Inferior parietal cortex (tissue), 1 donor: ENCODE measurements around the gene USP34.
A peak's percentile ranks its signal among the peaks of the same experiment; 100 is the strongest.
"Not testable (repeated sequence)": the region's sequence is repeated elsewhere in the genome, so short reads cannot be mapped to it uniquely, and the experiment has no call there.

Source experiments
- DNase-seq: peaks from one replicate; pipeline ENCODE4 v3.0.0-alpha.2; 2016; ENCODE audit errors: extremely low spot score

Gene USP34

DNA sequence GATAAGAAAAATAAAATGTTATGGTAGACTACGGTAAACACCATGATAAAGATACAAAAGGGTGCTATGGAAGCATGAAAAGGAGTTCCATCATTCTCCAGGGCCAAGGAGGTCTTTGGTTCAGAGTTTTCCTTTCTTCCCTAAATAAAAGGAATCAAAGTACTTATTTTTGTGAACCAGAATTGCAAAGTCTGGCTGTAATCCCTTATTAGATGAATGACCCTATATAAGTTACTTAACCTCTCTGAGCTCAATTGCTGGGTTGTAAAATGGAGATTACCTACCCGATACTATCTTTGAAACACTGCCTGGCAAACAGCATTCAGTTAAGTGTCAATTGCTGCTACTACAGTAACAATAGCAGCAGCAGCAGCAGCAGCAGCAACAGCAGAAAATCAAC lies 218.9 kb downstream of the USP34 start:
- DNase-seq, result no peak

DNA sequence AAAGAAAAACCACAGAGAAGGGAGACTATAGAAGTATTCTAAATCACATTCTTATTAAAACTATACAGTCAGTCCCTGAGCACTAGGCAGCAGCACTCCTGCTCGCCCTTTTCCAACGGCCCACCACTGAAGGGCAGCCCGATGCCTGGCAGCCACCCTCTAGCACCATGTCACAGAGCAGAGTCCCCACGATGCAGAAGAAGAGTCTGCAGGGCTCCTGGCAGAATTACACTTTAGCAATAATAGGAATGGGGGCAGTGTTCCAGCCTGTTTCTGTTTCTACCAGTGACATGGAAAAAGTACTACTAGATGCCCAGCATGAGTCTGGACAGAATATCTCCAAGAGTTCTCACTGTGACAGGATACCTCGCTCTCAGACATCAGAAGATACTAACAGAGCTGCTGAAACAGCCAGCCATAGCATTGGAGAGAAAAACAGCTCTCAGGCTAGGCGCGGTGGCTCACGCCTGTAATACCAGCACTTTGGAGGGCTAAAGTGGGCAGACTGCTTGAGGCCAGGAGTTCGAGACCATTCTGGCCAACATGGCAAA lies 221.3 kb downstream of the USP34 start:
- DNase-seq, result no peak

DNA sequence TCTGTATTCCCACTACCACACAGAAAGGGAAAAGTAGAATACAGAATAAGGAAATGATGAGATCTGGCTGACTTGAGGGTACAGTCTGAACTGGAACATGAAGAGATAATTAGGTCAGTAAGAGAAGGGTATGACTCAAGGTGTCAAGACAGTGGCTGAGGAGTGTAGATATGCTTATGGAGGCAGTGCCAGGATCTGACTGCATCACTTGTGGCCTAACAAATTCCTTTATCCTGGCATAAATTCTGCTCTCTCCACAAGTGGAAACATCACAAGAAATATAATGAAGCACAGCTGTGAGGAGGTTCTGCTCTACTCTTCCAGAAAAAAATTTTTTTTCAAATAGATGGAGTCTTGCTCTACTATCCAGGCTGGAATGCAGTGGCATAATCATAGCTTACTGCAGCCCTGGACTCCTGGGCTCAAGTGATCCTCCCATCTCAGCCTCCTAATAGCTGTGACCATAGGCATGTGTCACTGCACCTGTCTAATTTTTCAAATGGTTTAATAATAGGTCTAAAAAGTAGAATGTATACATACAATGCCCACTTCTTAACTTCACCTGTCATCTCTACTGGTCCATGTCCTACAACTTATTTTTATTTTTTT lies 223.6 kb downstream of the USP34 start:
- DNase-seq, result no peak

DNA sequence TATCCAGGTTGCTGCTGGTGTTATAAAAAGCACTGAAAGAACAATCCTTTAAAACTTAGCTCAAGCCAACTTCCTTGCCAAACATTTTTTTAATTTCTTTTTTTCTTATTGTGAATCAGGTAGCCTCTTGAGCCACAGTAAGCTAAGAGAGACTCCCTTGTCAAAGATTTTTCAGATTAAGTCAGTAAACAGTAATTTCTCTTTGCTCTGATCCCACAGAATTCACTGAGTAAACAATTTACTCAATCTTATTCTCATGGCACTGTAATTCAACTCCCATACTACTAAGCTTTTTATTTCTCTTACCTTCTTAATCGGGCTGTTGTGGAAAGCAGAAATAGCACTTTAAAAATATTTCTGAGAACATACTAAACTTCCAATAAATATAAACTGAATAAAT lies 226.2 kb downstream of the USP34 start:
- no peak for DNase-seq

DNA sequence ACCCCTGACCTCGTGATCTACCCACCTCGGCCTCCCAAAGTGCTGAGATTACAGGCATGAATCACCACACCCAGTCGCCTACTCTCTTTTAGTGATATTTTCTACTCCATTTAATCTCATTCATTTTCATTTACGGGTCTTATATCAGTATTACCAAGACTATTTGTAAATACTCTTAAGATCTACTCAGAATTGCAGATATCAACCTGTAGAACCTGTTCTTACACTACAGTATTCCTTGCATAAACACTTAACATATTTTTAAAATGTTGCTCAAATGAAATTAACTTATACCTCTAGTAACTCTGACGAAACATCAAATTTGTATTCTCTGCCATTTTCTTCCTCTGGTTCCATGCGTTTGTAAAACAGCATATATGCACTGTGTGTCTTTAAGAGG lies 229.6 kb downstream of the USP34 start:
- DNase-seq, result no peak

DNA sequence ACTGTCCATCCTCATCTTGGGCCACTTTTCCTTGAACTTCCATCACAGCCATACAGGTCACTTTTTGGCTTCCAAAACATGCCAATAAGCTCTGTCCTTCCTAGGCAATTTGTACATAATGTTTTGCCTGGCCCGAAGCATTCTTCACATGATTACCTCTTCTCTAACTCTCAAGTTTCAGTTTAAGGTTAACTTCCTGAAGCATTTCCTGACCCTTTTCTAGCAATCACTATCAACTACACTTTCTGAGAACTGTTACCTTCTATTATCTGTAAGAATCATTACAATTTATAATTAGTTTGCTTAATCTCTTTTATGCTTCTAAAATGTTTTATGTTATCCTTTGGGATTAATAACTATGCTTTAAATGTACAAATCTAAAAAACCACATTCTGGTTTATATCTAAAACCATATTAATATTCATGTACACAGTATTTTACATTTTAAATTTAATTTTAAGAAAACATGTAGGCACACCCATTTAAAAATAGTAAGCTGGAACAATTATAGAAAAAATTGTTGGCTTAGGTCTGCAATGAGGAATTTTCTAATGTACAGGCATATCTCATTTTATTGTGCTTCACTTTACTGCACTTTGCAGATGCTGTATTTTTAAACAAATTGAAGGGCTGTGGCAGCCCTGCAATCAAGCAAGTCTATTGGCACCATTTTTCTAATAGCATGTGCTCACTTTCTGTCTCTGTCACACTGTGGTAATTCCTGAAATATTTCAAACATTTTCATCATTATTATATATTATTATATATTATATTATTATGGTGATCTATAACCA lies 232.5 kb downstream of the USP34 start:
- no peak for DNase-seq

DNA sequence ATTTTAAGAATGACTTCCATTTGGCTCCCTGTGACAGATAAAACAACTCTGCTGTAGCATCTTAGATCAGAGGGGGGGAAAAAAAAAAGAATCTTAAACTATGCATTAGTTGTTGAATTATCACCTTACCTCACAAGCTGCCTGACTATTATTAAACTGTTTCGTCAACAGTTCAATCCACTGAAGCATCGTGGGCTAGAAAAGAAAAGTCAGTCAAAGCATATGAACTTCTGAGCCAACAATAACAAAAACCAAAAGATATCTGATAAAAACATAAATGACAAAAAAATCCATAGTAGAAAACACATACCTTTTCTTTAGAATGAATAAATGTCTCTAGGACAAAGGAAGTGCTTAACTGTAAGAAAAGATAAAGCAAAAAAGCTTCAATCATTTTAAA lies 235.2 kb downstream of the USP34 start:
- DNase-seq, result no peak

DNA sequence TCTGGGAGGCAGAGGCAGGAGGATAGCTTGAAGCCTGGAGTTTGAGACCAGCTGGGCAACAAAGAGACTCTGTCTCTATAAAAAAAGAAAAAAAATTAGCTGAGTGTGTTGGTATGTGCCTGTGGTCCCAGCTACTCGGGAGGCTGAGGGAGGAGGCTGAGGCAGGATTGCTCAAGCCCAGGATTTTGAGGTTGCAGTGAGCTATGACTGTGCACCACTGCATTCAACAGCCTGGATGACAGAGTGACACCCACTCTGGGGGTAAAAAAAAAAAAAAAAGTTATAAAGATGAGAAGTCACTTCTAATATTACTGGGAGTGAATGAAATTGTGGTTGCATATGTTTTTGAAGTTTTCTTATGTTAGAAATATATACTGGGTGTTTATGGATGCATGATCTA lies 237.3 kb downstream of the USP34 start:
- DNase-seq, result no peak

DNA sequence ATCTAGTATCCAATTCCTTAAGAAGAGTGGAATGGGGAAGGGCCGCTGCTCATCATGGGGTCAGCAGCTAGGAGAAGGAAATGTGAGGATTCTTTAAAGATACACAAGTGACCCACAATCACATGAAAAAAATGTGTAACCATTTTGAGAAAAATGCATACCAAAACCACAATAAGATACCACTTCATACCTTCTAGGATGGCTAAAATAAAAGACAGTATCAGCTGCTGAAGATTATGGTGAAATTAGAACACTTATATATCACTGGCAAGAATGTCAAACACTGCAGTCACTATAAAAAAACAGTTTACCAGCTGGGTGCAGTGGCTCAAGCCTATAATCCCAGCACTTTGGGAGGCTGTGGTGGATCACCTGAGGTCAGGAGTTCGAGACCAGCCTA lies 241.0 kb downstream of the USP34 start:
- no peak for DNase-seq

DNA sequence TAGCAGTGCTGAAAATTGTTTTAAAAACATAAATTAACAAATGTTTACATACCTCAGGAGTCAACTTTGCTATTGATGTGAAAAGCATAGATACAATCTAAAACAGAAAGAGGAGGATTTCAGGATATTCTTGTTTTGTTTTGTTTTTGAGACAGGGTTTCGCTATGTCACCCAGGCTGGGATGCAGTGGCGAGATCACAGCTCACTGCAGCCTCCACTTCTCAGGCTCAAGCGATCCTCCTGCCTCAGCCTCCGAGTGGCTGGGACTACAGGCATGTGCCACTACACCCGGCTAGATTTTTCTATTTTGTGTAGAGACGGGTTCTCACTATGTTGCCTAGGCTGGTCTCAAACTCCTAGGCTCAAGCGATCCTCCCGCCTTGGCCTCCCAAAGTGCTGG lies 248.3 kb downstream of the USP34 start:
- DNase-seq, result no peak

DNA sequence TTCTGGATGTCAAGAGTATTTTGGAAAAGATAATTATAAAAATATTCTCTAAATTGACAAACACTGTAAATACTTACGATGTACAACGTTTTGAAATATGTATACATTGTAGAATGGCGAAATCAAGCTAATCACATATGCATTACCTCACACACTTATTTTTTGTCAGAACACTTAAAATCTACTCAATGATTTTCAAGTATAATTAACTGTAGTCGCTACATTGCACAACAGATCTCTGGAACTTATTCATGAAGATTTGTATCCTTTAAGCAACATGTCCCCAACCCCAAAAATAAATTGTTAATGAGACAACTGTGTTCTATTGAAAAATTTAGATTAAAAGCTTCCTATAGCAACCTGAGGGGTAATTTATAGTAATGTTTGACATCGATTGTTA lies 249.1 kb downstream of the USP34 start:
- DNase-seq, result no peak

DNA sequence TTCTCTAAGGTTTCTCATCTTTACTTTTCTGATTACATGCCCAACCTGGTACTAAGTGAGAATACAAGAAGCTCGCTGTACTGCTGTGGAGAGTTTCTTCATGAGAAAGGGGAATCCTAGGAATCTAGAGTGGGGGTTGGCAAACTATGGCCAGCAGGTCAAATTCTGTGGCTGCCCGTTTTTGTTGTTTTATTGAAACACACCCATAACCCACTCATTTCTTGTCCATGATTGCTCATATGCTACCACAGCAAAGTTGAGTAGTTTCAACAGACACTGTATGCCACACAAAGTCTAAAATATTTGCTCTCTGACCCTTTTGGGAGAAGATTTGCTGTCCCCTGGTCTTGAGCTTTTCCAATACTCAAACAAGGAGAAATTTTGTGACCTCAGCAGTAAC lies 250.1 kb downstream of the USP34 start:
- no peak for DNase-seq

DNA sequence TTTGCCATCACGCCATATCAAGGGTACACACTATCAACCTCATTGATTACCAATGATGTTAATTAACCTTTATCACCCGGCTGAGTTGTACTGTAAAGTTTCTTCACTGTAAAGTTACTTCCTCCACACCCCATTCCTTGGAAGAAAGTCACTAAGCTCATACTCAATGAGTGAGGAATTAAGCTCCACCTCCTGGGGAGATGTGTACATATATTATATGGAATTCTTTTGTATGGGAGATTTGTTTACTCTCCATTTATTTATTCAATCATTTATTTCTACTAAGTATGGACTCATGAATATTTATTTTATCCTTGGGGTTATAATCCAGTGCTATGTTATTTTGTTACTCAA lies 252.1 kb downstream of the USP34 start:
- no peak for DNase-seq

DNA sequence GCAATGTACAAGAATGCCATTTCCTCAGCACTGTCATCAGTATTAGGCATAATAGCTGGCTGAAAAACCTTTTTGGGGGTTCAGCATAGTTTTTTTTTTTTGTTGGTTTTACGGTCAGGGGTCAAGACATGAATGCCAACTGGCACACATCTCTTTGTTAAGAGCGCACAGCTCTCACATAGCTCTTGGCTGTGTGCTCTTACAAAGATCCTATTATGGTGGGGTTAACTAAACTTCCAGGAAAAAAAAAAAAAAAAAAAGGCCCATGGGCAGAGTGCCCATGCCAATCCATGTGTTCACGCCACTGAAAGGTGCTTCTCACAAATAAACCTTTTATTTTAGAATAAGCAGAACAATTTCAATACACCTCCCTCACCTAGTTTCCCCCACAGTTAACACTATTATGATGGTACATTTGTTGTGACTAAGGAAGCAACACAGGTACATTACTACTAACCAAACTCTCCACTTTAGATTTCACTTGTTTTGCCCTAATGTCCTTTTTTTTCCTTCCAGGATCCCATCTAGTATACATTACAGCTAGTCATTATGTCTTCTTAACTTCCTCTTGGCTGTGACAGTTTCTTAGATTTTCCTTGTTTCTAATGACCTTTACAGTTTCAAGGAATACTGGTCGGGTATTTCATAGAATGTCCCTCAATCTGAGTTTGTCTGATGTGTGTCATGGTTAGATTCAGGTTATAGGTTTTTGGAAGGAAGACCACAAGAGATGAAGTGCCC lies 252.6 kb downstream of the USP34 start:
- no peak for DNase-seq

DNA sequence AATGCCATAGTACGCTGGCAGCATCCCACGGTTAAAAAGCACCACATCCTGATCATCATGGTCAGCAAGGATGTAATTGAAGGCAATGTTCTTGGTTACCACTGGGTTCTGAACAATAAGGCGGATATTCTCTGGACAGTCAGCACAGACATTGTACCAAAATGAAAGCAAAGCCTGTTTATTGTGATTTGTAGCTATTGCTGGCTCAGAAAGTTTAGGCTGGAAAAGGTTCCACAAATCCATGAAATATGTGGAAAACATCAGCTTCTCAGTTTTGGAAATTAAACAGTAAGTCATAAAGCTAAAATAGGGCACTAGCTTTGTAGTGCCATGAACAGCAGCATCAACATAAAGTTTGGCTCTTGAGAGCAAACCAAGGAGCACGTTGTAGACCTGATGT lies 256.7 kb downstream of the USP34 start:
- DNase-seq, result peak; percentile 23

DNA sequence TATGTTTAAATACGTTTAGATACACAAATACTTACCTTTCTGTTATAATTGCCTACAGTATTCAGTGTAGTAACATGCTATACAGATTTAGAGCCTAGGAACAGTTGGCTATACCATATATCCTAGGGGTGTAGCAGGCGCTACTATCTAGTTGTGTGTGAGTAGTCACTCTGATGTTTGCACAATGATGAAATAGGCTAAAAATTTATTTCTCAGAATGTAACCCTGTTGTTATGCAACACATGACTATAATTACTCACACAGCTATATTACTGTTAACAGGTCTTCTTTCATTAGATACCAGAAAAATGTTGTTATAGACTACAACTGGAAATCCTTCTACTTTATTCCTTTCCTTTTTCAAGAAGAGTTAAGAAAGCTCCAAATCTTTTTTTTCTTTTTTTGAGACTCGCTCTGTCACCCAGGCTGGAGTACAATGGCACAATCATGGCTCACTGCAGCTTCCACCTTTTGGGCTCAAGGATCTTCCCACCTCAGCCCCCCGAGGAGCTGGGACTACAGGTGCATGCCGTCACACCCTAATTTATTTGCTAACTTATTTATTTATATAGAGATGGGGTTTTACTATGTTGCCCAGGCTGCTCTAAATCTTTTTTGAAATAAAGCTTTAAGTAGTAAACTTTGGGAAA lies 260.4 kb downstream of the USP34 start:
- DNase-seq, result no peak

DNA sequence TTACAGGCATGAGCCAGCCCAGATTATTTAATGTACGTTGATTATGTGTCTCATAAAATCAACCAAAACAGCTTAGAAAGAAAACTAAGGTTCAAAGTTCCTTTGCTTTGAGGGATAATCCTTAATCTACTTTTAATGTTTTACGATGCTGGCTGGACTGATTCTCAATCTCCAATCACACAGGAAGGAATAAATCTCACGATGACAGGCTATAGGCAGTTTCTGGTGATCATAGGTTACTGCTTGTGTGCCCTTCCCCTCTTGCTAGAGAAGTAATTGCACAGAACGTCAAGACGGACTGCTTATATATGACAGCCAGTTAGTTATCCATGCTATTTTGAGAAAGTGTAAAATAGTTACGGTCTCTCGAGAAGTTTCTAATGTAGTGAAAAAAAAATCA lies 265.8 kb downstream of the USP34 start:
- DNase-seq, result no peak

DNA sequence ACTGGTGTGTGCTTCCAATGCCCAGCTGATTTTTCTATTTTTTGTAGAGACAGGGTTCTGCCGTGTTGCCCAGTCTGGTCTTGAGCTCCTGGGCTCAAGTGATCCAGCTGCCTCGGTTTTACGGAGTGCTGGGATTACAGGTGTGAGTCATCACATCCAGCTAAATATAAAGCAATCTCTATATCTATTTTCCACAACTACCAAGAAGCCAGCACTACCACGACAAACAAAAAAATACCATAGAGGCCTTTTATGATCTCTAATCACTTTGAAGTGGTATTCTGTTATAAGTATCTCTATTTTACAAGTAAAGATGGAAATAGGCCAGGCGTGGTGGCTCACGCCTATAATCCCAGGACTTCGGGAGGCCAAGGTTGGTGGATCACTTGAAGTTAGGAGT lies 274.2 kb downstream of the USP34 start:
- no peak for DNase-seq

DNA sequence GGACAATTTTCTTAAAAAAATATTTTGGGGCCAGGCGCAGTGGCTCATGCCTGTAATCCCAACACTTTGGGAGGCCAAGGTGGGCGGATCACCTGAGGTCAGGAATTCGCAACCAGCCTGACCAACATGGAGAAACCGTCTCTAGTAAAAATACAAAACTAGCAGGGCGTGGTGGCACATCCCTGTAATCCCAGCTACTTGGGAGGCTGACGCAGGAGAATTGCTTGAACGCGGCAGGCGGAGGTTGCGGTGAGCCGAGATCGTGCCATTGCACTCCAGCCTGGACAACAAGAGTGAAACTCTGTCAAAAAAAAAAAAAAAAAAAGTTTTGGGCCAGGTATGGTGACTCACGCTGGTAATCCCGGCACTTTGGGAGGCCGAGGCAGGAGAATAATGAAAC lies 276.2 kb downstream of the USP34 start:
- DNase-seq, result not testable (repeated sequence)

DNA sequence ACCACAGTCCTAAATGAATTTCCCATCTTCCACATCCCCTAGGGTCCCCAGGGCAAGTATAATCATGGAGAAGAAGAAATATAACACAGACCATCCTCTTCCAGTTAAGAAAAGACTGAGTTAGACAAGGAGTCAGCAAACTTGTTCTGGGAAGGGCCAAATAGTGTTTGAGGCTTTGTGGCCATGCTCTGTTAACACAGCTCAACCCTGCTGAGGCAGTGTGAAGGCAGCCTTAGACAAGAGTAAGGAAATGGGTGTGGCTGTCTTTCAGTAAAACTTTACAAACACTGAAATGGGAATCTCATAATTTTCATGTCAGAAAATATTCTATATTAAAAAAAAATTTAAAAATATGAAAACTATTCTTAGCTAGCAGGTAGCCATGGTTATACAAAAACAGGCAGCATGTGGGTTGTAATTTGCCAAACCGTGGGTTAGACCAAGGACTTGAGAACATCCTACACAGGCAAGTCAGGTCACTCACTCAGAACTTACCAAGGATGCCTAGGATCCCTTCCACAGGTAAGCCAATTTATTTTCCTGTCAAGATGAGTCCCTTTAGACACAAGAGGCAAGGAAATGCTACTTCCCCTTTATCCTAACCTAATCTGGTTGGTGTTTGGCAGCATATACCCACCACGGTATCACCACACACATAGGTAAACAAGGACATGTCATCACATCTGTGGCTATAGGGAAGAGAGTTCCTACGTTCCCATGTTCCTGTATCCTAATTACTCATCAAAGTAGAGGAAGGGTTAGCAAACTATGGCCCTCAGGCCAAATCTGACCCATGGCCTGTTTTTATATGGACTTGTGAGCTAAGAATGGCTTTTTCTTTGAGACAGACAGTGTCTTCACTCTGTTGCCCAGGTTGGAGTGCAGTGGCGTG lies 277.0 kb downstream of the USP34 start:
- no peak for DNase-seq

DNA sequence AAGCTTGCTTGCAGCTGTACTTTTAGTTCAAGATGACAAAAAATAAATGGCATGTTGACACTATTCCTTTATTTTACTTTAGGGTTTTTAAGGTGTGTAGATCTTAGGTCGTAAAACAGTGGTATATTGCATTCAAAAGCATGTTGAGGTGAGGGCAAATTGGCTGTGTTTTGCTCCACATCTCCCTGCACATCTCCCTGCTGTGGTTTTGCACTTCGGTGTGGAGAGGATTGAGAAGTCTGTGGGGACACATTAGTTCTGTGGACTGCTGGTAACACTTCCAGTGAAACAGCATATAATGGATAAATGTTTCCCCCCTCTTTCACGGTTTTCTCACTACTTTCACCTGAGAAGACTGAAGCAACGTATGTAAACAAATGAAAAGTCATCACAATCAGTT lies 283.8 kb downstream of the USP34 start:
- DNase-seq, result no peak
